NCI-H2227 (cell line): ENCODE results near the gene TPBG.

ENCODE experiments used
- DNase-seq: peaks from one replicate; lab custom pipeline; 2025; ENCODE audit not compliant: unreplicated experiment; lab: John Stamatoyannopoulos, UW

Gene TPBG, protein sequence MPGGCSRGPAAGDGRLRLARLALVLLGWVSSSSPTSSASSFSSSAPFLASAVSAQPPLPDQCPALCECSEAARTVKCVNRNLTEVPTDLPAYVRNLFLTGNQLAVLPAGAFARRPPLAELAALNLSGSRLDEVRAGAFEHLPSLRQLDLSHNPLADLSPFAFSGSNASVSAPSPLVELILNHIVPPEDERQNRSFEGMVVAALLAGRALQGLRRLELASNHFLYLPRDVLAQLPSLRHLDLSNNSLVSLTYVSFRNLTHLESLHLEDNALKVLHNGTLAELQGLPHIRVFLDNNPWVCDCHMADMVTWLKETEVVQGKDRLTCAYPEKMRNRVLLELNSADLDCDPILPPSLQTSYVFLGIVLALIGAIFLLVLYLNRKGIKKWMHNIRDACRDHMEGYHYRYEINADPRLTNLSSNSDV

DNA sequence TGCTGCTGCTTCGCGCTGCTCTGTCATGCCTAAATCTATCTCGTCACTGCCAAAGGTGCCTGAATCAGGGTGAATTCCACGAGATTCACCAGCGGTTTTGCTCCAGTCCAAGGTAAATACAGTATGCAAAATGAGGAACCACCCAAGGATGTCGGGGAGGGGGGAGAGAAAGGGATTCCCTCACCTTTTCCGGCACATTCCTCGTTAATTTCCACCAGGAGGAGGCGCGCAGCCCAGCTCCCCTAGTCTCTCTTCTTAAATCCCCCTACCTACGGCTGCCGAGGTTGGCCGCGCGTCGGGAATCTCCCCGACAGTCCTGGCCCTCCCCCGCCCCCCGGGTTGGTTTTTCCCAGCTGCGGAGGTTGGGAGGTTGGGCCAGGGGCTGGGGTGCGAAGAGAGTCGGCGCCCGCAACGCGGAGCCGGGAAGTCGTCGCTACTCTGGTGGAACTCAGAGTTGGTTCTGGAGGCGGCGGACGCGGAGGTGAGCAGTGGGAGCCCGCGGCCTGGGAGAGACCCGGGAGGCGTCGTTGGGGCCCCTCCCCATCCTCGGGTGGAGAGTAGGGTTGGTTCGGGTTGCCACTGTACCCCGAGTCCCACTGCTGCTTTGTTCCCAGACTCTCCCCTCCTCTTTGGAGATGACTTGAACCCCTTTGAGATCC is at the start of gene TPBG:
TSS of gene TPBG (plus strand) at position 390 of the 659 bp plus-strand sequence. CDS start 1,145 bp downstream, outside the sequence.
- peak; percentile 8 for DNase-seq

DNA sequence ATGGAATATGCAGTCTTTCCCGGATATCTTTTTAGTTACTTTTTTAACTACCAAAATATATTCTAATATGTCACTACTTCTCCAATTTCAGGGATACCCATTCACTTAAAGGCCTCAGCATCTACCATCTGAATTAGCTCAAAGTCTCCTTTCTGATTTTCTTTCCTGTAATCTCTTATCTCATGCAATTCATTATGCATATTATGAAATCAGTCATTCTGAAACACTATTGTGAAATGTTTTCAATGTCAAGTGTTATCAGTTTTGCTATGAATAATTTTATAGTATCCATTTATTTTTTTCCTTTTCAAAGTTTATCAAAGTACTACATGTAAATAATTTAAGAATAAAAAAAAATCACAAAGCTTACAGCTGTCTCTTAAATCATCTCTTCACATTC is 41.2 kb upstream of the TPBG start:
- DNase-seq = no peak

DNA sequence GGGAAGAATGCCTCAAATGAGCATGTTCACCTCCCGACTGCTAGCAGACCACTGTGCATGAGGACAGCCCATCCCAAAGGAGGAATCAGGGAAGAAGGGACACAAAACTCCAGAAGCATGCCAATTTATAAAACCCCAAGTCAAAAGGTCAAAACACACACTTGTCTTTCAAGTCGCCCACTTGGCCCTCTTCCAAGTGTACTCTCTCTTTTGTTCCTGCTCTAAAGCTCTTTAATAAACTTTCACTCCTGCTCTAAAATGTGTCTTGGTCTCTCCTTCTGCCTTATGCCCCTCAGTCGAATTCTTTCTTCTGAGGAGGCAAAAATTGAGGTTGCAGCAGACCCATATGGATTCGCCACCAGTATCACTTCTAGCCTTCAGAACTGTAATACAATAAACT is 33.9 kb upstream of the TPBG start:
- no peak for DNase-seq

DNA sequence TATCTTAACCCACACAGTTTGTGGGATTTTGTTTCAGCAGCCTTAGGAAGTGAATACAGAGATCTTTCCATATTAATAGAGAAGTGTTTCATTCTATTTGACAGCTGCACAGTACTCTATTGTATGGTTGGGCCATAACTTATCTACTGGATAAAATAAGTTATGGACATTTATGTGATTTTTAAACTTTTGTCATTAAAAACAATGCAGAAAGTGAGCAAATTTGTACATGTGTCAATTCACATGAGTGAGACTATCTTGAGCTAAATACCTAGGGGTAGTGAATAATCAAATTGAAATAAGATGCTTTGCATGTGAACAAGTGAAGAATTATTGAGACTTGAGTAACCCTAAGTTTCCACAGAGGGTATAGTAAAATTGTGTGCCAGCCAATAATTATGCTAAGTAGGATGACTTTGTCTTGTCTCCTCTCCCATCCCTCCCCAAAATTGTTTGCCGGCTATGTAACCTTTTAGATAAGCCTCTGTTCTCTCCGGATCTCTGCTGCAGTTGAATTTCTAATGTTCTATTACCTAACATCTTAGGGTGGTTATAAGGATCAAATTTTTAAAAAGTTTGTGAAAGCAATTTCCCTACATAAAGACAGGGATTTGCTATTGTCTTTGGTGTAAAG is 33.3 kb upstream of the TPBG start:
- no peak for DNase-seq

DNA sequence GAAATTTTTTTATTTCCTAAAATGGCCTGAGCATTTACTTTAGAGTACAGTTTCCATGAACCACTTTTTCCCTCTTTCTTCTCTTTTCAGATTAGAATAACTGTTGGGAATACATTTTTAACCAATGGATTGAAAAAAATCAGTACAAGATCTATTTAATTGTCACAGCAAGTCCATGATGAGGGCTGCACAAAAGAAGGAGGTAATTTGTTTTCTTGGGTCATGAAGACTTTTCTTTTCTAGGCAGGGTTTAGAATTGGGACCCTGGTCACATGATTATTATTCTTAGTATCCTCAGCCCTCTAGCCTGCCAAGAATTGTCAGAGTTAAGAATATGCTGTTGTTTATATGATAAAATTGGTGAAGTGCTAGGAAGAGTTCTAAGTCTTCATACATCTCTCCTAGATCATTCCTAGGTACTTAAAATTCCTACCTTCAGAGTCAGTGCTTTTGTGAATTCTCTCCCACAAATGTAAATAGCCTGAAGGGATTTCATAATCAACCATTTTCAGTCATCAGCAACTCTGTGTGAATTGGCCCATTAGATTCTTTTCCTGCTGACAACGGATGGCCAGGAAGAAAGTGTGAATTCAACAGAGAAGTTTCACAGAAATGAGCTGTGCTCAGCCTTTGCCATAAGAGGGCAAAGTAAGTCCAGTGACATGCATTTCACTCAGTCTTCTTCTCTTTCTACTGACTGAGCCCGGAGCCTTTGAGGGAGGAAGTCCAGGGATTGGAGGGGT is 32.4 kb upstream of the TPBG start:
- no peak for DNase-seq

DNA sequence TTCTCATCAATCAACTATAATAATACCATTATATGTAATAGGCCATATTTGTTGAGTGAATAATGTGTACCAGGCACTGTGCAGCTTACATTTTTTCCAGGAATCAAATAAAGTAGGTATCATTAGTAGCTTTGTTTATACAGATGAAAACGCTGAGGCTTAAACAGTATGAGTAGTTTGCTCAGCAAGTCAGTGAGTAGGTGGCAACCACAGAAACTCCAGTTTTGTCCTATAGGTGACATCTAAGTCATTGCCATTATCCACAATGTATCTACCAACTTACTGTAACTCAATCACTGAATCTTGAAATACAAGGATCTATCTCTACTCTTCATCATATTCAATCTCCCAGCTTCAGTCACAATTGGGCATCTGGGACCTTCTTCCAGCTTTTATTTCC is 29.8 kb upstream of the TPBG start:
- no peak for DNase-seq

DNA sequence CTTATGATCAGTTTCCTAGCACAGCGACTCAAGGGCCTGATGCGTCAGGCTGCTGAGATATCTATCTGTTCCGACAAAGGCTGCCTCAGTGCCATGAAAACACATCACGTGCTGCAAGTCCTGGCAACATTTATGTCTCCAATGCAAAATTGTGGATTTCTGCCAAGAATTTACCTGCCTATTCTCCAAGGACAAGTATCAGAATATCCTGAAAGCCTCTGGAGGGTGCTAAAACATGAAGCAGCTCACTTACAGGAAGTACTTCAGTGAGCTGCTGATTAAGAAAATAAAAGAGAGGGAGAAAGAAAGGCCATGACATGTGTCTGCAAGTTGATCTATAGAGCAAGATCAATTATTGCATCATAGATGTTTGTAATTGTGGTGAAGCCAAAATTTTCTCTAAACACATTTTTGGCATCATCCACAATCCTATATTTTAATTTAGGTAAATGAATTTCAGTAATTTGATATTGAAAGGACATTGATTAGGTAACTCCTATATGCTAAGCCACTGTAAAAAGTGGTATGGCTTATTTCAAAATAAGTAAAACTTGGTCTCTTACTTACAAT is 25.8 kb upstream of the TPBG start:
- no peak for DNase-seq

DNA sequence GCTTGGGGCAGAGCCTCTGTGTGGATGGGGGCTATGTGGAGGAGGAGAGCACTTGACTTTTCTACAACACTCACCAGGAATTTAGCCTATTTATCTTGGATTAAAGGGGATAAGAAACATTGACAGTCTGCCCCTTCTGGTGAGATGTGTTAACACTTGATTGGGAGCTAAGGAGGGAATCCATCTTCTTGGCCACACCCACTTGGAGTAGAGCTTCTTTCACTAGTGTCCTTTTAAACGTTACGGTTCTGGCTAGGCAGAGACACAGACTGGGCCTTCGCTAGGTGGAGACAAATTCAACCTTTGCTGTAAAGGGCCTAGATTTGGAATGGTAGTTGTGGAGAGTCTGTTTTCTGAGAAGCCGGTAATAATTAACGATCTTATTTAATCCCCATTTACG is 15.5 kb upstream of the TPBG start:
- no peak for DNase-seq

DNA sequence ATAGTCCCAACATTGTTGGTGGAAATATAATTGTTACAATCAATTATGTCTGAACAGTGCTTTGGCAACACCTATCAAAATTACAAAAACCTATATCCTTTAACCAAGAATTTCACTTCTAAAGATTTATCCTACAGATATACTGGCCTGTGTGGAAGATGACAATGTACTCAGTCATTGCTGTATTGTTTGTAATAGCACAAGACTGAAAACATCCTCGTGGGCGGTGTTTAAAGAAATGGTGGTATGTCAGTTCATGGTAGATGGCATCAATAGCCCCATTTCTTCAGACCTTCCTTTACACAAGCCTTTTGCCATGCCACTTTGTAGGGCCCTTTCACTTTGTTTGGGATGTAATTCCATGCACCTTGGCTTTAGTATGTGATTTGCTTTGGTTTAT is 9.8 kb upstream of the TPBG start:
- no peak for DNase-seq

DNA sequence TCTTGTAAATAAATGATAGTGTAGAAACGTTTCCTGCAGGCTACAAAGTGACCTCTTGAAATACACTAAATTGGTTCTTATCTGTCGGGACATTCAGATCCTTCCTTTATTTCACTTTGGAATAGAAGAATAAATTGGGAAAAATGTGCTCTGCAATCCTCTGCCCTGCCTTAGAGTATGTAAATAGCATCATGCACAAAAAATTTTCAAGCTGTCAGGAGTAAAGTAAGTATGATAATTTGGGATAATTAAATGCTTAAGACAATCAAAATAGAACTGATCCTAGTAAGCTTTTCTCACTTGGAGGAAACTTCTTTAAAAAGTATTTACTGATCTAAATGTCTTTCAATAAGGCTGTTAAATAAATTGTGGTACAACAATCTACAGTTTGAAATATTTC is 3.1 kb upstream of the TPBG start:
- no peak for DNase-seq

DNA sequence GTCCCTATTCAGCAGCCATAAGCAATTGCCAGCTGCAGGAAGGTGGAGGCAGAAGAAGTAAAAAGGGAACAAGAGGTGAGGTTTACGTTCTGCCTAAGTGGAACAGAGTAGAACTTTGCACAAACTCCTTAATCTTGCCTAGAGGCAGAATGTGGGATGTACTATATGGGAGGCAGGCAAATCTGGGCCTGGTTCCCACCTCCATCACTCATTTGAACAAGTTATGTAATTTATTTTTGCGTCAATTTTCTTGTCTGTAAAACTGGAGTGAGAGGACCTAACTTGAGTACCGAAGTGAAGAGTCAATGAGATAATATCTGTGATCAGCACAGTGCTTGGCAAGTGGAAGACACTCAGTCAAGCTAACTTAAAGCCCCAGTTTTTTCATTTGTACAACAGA is 2.0 kb upstream of the TPBG start:
- no peak for DNase-seq

DNA sequence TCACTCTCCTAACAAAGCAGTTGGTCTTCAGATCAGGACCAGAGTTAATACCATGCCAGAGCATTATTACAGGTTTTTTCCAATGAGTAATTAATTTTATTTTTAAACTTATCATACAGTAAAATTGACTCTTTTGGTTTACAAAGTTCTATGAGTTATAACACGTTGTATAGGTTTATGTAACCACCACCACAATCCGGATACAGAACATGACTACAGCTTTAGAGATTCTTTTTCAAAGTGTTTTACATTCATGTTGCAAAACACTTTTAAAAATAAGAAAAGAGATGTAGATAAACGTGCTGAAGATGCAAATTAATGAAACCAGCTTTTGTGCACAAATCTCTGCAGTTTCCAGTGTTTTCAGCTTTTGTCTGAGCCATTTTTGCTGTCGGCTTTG is 1.5 kb upstream of the TPBG start:
- no peak for DNase-seq

DNA sequence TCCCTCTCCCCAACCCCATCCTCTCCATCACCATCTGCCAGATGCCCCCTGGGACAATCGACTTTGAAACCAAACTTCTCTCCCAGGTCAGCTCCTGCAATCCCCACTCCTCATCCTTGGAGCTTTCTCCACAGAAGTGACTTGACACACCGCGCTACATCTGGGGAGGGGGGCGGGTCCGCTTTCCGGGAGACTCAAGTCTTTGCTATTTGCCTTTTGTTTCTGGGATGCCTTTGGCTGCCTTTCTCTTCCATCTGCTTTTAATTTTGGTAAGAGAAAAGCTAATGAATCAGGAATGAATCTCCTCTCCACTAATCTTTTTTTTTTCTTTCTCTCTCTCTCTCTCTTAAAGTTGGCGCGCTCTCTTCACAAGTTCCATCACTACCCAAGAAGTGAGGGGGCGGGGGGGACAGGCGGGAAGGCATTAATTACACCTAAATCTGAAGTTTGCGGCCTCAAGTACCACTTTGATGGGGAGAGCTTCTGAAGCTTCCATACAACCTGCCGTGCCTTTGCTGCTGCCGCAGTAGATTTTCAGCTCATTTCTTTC is 664 bp upstream of the TPBG start:
- no peak for DNase-seq

DNA sequence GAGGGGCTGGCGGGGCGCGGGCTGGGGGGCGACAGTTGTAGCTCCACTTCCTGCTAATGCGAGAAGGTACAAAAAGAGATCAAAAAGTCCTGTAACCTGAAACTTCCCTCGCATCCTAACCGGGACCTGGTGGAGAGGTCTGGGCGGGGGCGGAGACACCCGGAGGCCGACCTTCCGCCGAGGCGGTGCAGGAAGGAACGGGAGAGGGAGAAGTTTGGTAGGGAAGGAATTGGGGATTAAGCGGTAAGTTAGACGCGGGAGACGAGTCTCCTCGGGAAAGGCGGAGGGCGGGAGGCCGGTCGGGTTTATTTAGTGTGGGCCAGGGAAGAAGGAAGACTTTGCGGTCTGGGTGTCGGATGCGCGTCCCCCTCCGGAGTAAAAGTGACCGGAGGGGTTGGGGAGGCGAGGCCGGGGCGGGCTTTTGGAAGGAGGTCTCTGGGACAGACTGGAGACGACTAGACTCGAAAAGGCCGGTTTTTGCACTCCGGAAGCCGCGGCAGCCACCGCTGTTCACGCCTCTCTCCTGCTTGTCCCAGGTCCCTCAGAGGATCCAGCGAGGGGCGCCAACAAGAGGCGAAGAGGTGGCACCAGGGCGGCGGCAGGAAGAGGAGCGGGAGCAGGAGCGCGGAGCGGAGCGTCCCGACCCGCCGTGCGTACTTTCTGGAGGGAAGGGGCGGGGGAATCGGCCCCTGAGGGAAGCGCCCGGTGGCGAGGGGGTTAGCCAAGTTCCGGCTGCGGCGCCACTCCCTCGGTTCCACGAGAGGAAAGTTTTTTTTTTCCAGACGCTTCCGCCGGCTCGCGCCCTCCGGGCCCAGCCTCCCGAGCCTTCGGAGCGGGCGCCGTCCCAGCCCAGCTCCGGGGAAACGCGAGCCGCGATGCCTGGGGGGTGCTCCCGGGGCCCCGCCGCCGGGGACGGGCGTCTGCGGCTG is 734 bp downstream of the TPBG start:
- no peak for DNase-seq

DNA sequence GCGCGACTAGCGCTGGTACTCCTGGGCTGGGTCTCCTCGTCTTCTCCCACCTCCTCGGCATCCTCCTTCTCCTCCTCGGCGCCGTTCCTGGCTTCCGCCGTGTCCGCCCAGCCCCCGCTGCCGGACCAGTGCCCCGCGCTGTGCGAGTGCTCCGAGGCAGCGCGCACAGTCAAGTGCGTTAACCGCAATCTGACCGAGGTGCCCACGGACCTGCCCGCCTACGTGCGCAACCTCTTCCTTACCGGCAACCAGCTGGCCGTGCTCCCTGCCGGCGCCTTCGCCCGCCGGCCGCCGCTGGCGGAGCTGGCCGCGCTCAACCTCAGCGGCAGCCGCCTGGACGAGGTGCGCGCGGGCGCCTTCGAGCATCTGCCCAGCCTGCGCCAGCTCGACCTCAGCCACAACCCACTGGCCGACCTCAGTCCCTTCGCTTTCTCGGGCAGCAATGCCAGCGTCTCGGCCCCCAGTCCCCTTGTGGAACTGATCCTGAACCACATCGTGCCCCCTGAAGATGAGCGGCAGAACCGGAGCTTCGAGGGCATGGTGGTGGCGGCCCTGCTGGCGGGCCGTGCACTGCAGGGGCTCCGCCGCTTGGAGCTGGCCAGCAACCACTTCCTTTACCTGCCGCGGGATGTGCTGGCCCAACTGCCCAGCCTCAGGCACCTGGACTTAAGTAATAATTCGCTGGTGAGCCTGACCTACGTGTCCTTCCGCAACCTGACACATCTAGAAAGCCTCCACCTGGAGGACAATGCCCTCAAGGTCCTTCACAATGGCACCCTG is 1.6 kb downstream of the TPBG start:
- DNase-seq = peak; percentile 33

DNA sequence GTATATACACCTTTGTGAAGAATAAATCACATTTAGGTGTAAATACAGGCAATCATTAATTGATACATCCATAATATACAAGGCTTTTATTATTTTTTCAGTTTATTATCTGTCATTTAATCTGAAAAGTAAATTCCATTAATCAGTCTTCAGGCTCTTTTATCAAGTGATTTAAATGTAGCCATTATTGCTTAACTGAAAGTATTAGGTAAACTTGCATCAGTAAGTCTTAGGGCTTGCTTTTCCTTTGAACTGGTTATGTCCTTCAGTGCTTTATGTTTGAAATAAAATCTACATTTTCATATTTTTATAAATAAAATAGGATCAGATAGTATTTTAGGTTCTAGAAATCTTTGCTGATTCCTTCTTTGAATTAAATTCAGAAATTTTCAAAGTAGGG is 4.1 kb downstream of the TPBG start:
- no peak for DNase-seq

DNA sequence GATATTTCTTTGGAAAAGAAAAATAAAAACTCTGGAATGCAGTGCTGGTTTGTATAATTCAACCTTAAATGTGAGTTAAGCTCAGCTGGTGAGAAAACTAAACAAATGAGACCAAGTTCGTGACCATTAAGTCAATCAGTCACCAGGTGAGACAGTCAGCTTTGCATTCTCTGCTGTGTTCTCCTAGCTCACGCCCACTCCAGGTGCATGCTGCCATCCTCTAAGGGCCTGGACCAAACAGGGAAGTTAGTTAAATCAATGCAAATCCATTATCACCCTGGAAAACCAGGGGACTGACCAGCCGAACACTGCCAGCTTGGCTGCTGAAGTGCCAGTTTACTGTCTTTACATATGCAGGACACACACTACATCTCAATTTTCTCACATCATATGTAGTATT is 7.2 kb downstream of the TPBG start:
- no peak for DNase-seq

DNA sequence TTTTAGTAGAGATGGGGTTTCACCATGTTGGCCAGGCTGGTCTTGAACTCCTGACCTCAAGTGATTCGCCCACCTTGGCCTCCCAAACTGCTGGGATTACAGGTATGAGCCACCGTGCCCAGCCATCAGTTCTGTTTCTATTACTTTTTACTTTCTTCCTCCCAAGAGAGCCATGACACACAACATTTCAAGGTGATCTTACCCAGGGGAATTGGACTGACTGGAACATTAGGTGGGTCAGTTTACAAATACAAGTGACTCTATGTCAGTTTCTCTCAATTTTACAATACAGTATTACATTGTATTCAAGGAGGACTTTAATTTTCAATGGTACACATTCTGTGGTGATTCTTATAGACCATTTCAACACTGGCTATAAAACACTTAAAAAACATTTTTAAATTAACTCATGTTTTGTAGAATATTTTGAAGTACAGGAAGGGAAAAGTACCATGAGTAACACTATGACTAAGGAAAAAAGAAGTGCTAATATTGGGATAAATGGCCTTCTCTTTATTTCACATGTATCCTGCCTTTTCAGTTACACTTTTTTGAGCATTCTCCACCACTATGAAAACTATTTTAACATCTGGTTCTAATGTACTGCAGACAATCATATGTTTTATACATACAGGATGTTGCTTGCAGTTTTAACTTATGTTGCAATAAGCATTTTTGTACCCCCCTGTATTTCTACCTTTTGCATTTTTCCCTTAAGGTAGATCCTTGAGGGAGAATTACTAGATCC is 8.4 kb downstream of the TPBG start:
- no peak for DNase-seq
